DMS153 (cell line): Measurements from ENCODE around the gene SMARCA2.

Experiments
- DNase-seq: peaks from one replicate; lab custom pipeline; 2025; lab: John Stamatoyannopoulos, UW

SMARCA2 gene

GRCh38 chr9:2014696-2015580, at the start of gene SMARCA2:
Gene SMARCA2, plus strand, starts transcription at chr9:2015347. Its CDS starts 13,676 bp downstream, at chr9:2029023.
- DNase-seq, result peak; percentile 88

- no peak for DNase-seq
Observed at GRCh38 chr9:1966725-1967366, 48.3 kb upstream of the SMARCA2 start.

GRCh38 chr9:1969160-1969559, 46.0 kb upstream of the SMARCA2 start:
- DNase-seq, result no peak

- DNase-seq, result no peak
Observed at GRCh38 chr9:1969898-1970297, 45.2 kb upstream of the SMARCA2 start.

GRCh38 chr9:1972672-1973071, 42.5 kb upstream of the SMARCA2 start:
- no peak for DNase-seq

- no peak for DNase-seq
Observed at GRCh38 chr9:1977026-1977425, 38.1 kb upstream of the SMARCA2 start.

GRCh38 chr9:1978941-1979340, 36.2 kb upstream of the SMARCA2 start:
- DNase-seq, result no peak

GRCh38 chr9:1979741-1980367, 35.3 kb upstream of the SMARCA2 start:
- DNase-seq, result no peak

- no peak for DNase-seq
Observed at GRCh38 chr9:1980387-1980786, 34.8 kb upstream of the SMARCA2 start.

GRCh38 chr9:1982074-1982473, 33.1 kb upstream of the SMARCA2 start:
- DNase-seq, result no peak

- no peak for DNase-seq
Observed at GRCh38 chr9:1986341-1986740, 28.8 kb upstream of the SMARCA2 start.

GRCh38 chr9:1989500-1989899, 25.6 kb upstream of the SMARCA2 start:
- no peak for DNase-seq

GRCh38 chr9:1994180-1994579, 21.0 kb upstream of the SMARCA2 start:
- DNase-seq, result no peak

GRCh38 chr9:1995084-1995483, 20.1 kb upstream of the SMARCA2 start:
- DNase-seq, result no peak

- no peak for DNase-seq
Observed at GRCh38 chr9:1996156-1996555, 19.0 kb upstream of the SMARCA2 start.

GRCh38 chr9:1997646-1998045, 17.5 kb upstream of the SMARCA2 start:
- no peak for DNase-seq

- no peak for DNase-seq
Observed at GRCh38 chr9:1998111-1998510, 17.0 kb upstream of the SMARCA2 start.

GRCh38 chr9:2000314-2000713, 14.8 kb upstream of the SMARCA2 start:
- no peak for DNase-seq

GRCh38 chr9:2008372-2008771, 6.8 kb upstream of the SMARCA2 start:
- DNase-seq, result no peak

- DNase-seq, result no peak
Observed at GRCh38 chr9:2012347-2012746, 2.8 kb upstream of the SMARCA2 start.

- no peak for DNase-seq
Observed at GRCh38 chr9:2013743-2014475, 1.2 kb upstream of the SMARCA2 start.
